H9 (cell line): ENCODE results near the gene GALNT7. TPM values are rescaled to one million over a fixed set of nuclear protein-coding genes. Genes with fewer than 3 reads are reported as not detected.

Experiments used
- DNase-seq: peaks from one replicate; pipeline ENCODE4 v3.0.0-alpha.2; 2017
- H2AFZ ChIP-seq: one replicate; pipeline ENCODE4 v1.6.1; 2013; ENCODE audit warnings: mild to moderate bottlenecking, low read length, control low read depth, moderate library complexity
- H2AK5ac ChIP-seq: 2 replicates; pipeline ENCODE4 v1.6.1; 2013; ENCODE audit warnings: low read length, control low read depth, mixed read lengths; ENCODE audit not compliant: insufficient read length
- H2BK120ac ChIP-seq: one replicate; pipeline ENCODE4 v1.6.1; 2013; ENCODE audit warnings: low read depth, mild to moderate bottlenecking, low read length, control low read depth, inconsistent platforms; ENCODE audit not compliant: poor library complexity, severe bottlenecking
- H2BK12ac ChIP-seq: 2 replicates; pipeline ENCODE4 v1.6.1; 2013; ENCODE audit warnings: low read length, control low read depth, mixed read lengths, low read depth; ENCODE audit not compliant: insufficient read length
- H2BK15ac ChIP-seq: 2 replicates; pipeline ENCODE4 v1.6.1; 2013; ENCODE audit warnings: low read depth, low read length, control low read depth
- H2BK20ac ChIP-seq: one replicate; pipeline ENCODE4 v1.6.1; 2013; ENCODE audit warnings: low read depth, mild to moderate bottlenecking, low read length, control low read depth, inconsistent platforms; ENCODE audit not compliant: poor library complexity, severe bottlenecking
- H2BK5ac ChIP-seq: 2 replicates; pipeline ENCODE4 v1.6.1; 2013; ENCODE audit warnings: low read length, control low read depth, mixed read lengths; ENCODE audit not compliant: insufficient read length
- H3K14ac ChIP-seq: 2 replicates; pipeline ENCODE4 v1.6.1; 2013; ENCODE audit warnings: low read length, control low read depth; ENCODE audit not compliant: insufficient read depth
- H3K18ac ChIP-seq: 2 replicates; pipeline ENCODE4 v1.6.1; 2013; ENCODE audit warnings: low read depth, mild to moderate bottlenecking, mixed read lengths, low read length, control low read depth; ENCODE audit not compliant: insufficient read length
- H3K23ac ChIP-seq: 2 replicates; pipeline ENCODE4 v1.6.1; 2013; ENCODE audit warnings: low read length, control low read depth, mixed read lengths, low read depth; ENCODE audit not compliant: insufficient read length
- H3K23me2 ChIP-seq: 2 replicates; pipeline ENCODE4 v1.6.1; 2013; ENCODE audit warnings: low read depth, mild to moderate bottlenecking, mixed read lengths, low read length, control low read depth; ENCODE audit not compliant: insufficient read length, poor library complexity, severe bottlenecking
- H3K27ac ChIP-seq: 2 replicates; pipeline ENCODE4 v1.5.1; 2013; ENCODE audit warnings: low read length, control low read depth, mixed read lengths, low read depth; ENCODE audit not compliant: insufficient read length
- H3K27me3 ChIP-seq: 2 replicates; pipeline ENCODE4 v1.6.1; 2013; ENCODE audit warnings: low read length, control low read depth, inconsistent platforms; ENCODE audit not compliant: insufficient read depth
- H3K4ac ChIP-seq: 2 replicates; pipeline ENCODE4 v1.6.1; 2013; ENCODE audit warnings: low read depth, mild to moderate bottlenecking, control low read depth, inconsistent platforms, low read length, moderate library complexity
- H3K4me1 ChIP-seq: 2 replicates; pipeline ENCODE4 v1.6.1; 2013; ENCODE audit warnings: low read length, control low read depth, inconsistent platforms; ENCODE audit not compliant: insufficient read depth
- H3K4me2 ChIP-seq: 2 replicates; pipeline ENCODE4 v1.6.1; 2013; ENCODE audit warnings: low read length, control low read depth, mixed read lengths; ENCODE audit not compliant: insufficient read length, insufficient read depth
- H3K56ac ChIP-seq: 2 replicates; pipeline ENCODE4 v1.6.1; 2013; ENCODE audit warnings: low read depth, mild to moderate bottlenecking, mixed read lengths, low read length, control low read depth; ENCODE audit not compliant: insufficient read length
- H3K79me1 ChIP-seq: 2 replicates; pipeline ENCODE4 v1.6.1; 2013; ENCODE audit warnings: low read depth, mild to moderate bottlenecking, moderate library complexity, low read length, control low read depth, inconsistent platforms; ENCODE audit not compliant: insufficient read depth, poor library complexity, severe bottlenecking
- H3K79me2 ChIP-seq: 2 replicates; pipeline ENCODE4 v1.6.1; 2013; ENCODE audit warnings: low read length, control low read depth, inconsistent platforms; ENCODE audit not compliant: insufficient read depth
- H3K9ac ChIP-seq: 2 replicates; pipeline ENCODE4 v1.6.1; 2013; ENCODE audit warnings: low read length, control low read depth, mixed read lengths; ENCODE audit not compliant: insufficient read length; ENCODE audit errors: extremely low read depth
- H3K9me3 ChIP-seq: one replicate; pipeline ENCODE4 v1.6.1; 2013; ENCODE audit warnings: low read depth, low read length, inconsistent platforms; ENCODE audit not compliant: control insufficient read depth
- H3T11ph ChIP-seq: one replicate; pipeline ENCODE4 v1.6.1; 2013; ENCODE audit warnings: mild to moderate bottlenecking, low read length, control low read depth, inconsistent platforms
- H4K20me1 ChIP-seq: one replicate; pipeline ENCODE4 v1.6.1; 2013; ENCODE audit not compliant: control insufficient read depth, insufficient read length, insufficient read depth
- H4K5ac ChIP-seq: 2 replicates; pipeline ENCODE4 v1.6.1; 2013; ENCODE audit warnings: low read depth, mild to moderate bottlenecking, mixed read lengths, low read length, control low read depth; ENCODE audit not compliant: insufficient read length
- H4K8ac ChIP-seq: replicated peaks from 2 replicates; pipeline ENCODE4 v1.6.1; 2013; ENCODE audit warnings: low read length, control low read depth, mixed read lengths, low read depth; ENCODE audit not compliant: insufficient read length
- H4K91ac ChIP-seq: 2 replicates; pipeline ENCODE4 v1.6.1; 2013; ENCODE audit warnings: low read depth, mild to moderate bottlenecking, moderate library complexity, mixed read lengths, low read length, control low read depth; ENCODE audit not compliant: insufficient read length
- H3K27ac Mint-ChIP-seq, 3 experiments: 2 replicates in 2 of 3; 3 replicates in 1 of 3; pipeline ENCODE4 v1.8.0; 2020 to 2021; ENCODE audit warnings: mixed read lengths in 3 of 3, mild to moderate bottlenecking in 1 of 3, moderate library complexity in 1 of 3
- H3K27me3 Mint-ChIP-seq: 2 replicates; pipeline ENCODE4 v1.8.0; 2021; ENCODE audit warnings: low read depth, mild to moderate bottlenecking, moderate library complexity, mixed read lengths
- H3K36me3 Mint-ChIP-seq, 3 experiments: 2 replicates in 2 of 3; 3 replicates in 1 of 3; pipeline ENCODE4 v1.8.0; 2020 to 2021; ENCODE audit warnings: low read depth in 3 of 3, mixed read lengths in 3 of 3; ENCODE audit not compliant: insufficient read depth in 1 of 3
- H3K4me1 Mint-ChIP-seq, 2 experiments: 2 replicates each; pipeline ENCODE4 v1.8.0; 2020; ENCODE audit warnings: mixed read lengths in 2 of 2
- H3K4me3 Mint-ChIP-seq, 2 experiments: 2 replicates in 1 of 2; 3 replicates in 1 of 2; pipeline ENCODE4 v1.8.0; 2020 to 2021; ENCODE audit warnings: mild to moderate bottlenecking in 2 of 2, mixed read lengths in 2 of 2, moderate library complexity in 1 of 2
- H3K9me3 Mint-ChIP-seq, 2 experiments: 2 replicates in 1 of 2; 3 replicates in 1 of 2; pipeline ENCODE4 v1.8.0; 2020; ENCODE audit warnings: mild to moderate bottlenecking in 2 of 2, mixed read lengths in 2 of 2, moderate library complexity in 1 of 2
- CTCF ChIP-seq: fragments of 200-600 bp; sonication (generic); conservative IDR thresholded peaks from 3 replicates; pipeline ENCODE4 v1.8.0; 2021; ENCODE audit warnings: antibody characterized with exemption, mild to moderate bottlenecking
- WGBS: extraction: QIAGEN DNeasy Blood & Tissue Kit; methylation state at CpG from one replicate; pipeline ENCODE4 v1.1.7; 2013; ENCODE audit warnings: missing lambda C conversion rate, low lambda C conversion rate, mixed read lengths; ENCODE audit not compliant: insufficient read length; ENCODE audit errors: extremely low coverage; 5-methylcytosine and 5-hydroxymethylcytosine counted together
- total RNA-seq: library from RNA; stranded (reverse); gene quantifications from 2 replicates; pipeline ENCODE4 v1.2.1, GENCODE V29; 2021

The GALNT7 gene
- total RNA-seq, 1 experiment from 2014 or later = 57.3 TPM

GRCh38 chr4:173288698-173289352 is 120.2 kb downstream of the GALNT7 start:
- H3K79me1 ChIP-seq = peaks cover 4% of the 10 kb centered on the region
- H2BK120ac ChIP-seq = no peak overlapping the region
- no peak overlapping the region for H3K27ac ChIP-seq
- no peak overlapping the region for H3K18ac ChIP-seq
- H4K91ac ChIP-seq = no peak overlapping the region
- H3K36me3 Mint-ChIP-seq = peaks cover 32 to 44% (median 38%) of the 10 kb centered on the region in 3 experiments
- H3K27me3 ChIP-seq = no peaks in the 10 kb centered on the region
- no peak overlapping the region for H2AK5ac ChIP-seq
- no peaks in the 10 kb centered on the region for H4K20me1 ChIP-seq
- H3K79me2 ChIP-seq = no peaks in the 10 kb centered on the region
- H3K9me3 ChIP-seq = peaks cover 28% of the 10 kb centered on the region
- no peak overlapping the region for H2BK5ac ChIP-seq
- no peak for DNase-seq
- no peak for TF ChIP-seq CTCF
- H3K9ac ChIP-seq = no peak overlapping the region
- H4K8ac ChIP-seq = no peak overlapping the region
- no peak overlapping the region for H3K14ac ChIP-seq
- H2AFZ ChIP-seq = no peak overlapping the region
- H3K4me2 ChIP-seq = no peak overlapping the region
- H2BK12ac ChIP-seq = no peak overlapping the region
- peaks cover 0 to 3% of the 10 kb centered on the region in 2 experiments; a peak in 2 of 4 replicates for H3K4me1 Mint-ChIP-seq
- H3K4me1 ChIP-seq = no peaks in the 10 kb centered on the region
- H3K4ac ChIP-seq = no peak overlapping the region
- no peak overlapping the region for H4K5ac ChIP-seq
- no peak overlapping the region for H2BK15ac ChIP-seq
- WGBS = no CpG with 5 or more reads among the region's 3 CpGs
- no peaks in the 10 kb centered on the region; the same call in 1 of the 2 replicates for H3K27me3 Mint-ChIP-seq
- H3K27ac Mint-ChIP-seq = no peak overlapping the region
- no peak overlapping the region for H3T11ph ChIP-seq
- peaks cover 29 to 33% of the 10 kb centered on the region in 2 experiments for H3K9me3 Mint-ChIP-seq
- no peaks in the 10 kb centered on the region for H3K23me2 ChIP-seq
- no peak overlapping the region for H3K56ac ChIP-seq
- H2BK20ac ChIP-seq = no peak overlapping the region
- no peak overlapping the region for H3K23ac ChIP-seq
- H3K4me3 Mint-ChIP-seq = no peak overlapping the region
